ENCODE data around the gene DENND5A. TPM values are rescaled to one million over a fixed set of nuclear protein-coding genes. Genes with fewer than 3 reads are reported as not detected.

DENND5A gene
- total and polyA plus RNA-seq, 9 of the 15 experiments (the other 6 are each of a cell fraction or from before 2014, with no cell fraction given), result 11.7 to 130 (median 46.3) TPM

DNA sequence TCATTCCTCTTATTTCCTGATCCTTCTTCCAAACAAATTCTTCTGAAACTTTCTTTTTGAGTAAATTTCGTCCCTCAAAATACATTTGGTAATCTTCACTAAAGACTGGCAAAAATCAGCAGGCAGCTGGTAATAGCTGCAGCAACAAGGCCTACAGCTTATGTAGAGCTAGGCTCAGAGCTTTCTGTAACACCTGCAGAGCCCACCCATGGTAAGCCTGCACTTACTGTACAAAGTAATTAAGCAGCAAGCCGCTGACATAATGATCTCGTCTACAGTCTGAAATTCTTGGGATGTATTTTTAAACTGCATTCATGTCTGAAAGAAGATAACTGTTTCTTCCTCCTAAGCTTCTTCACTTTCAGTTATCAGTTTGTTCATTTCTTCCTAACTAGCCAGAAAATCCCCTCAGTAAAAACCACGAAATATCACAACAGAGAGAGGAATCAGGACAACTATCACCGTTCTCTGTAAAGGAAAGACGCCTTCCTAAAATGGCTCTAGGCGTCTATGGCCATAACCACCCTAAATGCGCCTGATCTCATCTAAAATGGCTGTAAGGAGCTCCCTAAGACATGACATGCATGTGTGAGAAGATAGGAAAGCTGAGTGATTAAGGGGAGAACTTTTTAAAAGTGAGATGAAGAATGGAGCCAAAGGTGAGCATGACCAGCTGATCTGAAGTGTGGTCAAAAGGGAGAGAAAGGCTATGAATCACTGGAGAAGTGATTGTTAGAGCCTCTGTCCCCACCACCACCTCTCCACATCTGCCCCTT, 56.2 kb downstream of the DENND5A start:
- peak overlapping the region; percentile 12; the same call in 2 of the 3 replicates for H3K27ac ChIP-seq (ENCODE audit: extremely low read depth, low read depth, low read length)
- no peaks in the 10 kb centered on the region for H3K27me3 ChIP-seq (ENCODE audit: control insufficient read depth in 2 of 2, insufficient read depth in 2 of 2, low read length in 2 of 2)
- H3K4me2 ChIP-seq (ENCODE audit: insufficient read depth, low read length), result peak overlapping the region; percentile 44
- peak overlapping the region; percentile 3; the same call in 1 of the 2 replicates for H2AFZ ChIP-seq (ENCODE audit: low read depth, low read length)
- H3K4me3 ChIP-seq, result no peak overlapping the region
- no peaks in the 10 kb centered on the region; the same call in none of the 2 replicates for H4K20me1 ChIP-seq (replicated peaks; ENCODE audit: control insufficient read depth, insufficient read depth, low read length)
- FAIRE-seq, result peak; percentile 63
- no peaks in the 10 kb centered on the region for H3K9me3 ChIP-seq (replicated peaks; ENCODE audit: control insufficient read depth, insufficient read depth, low read depth, low read length)
- DNase-seq (ENCODE audit: extremely low read depth in 1 of 4, low spot score in 3 of 4), result peak in 2 of 4 experiments; percentile 20 to 42
- peaks cover 16% of the 10 kb centered on the region; the same call in 2 of the 3 replicates for H3K36me3 ChIP-seq (ENCODE audit: control insufficient read depth, insufficient read depth, low read length)
- WGBS (ENCODE audit: insufficient coverage, low coverage, missing lambda C conversion rate), result 6% methylated on average over 8 of the region's 8 CpGs
- peaks cover 3 to 29% of the 10 kb centered on the region in 2 experiments; a peak in 4 of 5 replicates for H3K4me1 ChIP-seq (replicated peaks in 1 of 2; ENCODE audit: control insufficient read depth in 2 of 2, insufficient read depth in 2 of 2, low read length in 2 of 2)
- ChIA-PET POLR2A (interaction anchor here (0.6 to 1.4 kb wide), 10 partner anchors 9 to 527 kb away, joined by 3 to 5 read pairs (median 3); partner anchors contain the start of genes DENND5A, TRIM66 and ZNF143), CTCF (ENCODE audit: low intra/inter-chr PET ratio) (no interaction called here)
- H3K79me2 ChIP-seq (ENCODE audit: control insufficient read depth, insufficient read depth, low read length), result peaks cover 57% of the 10 kb centered on the region
- H3K9ac ChIP-seq (ENCODE audit: insufficient read depth in 1 of 2, low read depth in 2 of 2, low read length in 2 of 2), result peak overlapping the region in 1 of 2 experiments; percentile 35; a peak in 2 of 4 replicates
- ATAC-seq, result peak; percentile 80
- BruUV-seq (replicated peaks), result no TSS peak
- in situ Hi-C loops (cut with MboI), result no loop called here
- no peaks in the 10 kb centered on the region for H3K9me1 ChIP-seq (ENCODE audit: control insufficient read depth, insufficient read depth, low read length)
- peak; percentile 63 for TF ChIP-seq DACH1 (IDR thresholded peaks at IDR 0.05; ENCODE audit: partially characterized antibody)
- TF ChIP-seq NELFE (IDR thresholded peaks at IDR 0.05; ENCODE audit: insufficient read depth, insufficient read length), result no peak
- TF ChIP-seq MEIS2 (IDR thresholded peaks at IDR 0.05; ENCODE audit: partially characterized antibody), result peak; percentile 40
- no peak for TF ChIP-seq FOXA1 (IDR thresholded peaks at IDR 0.05; ENCODE audit: borderline replicate concordance)
- no peak for TF ChIP-seq POLR2B (IDR thresholded peaks at IDR 0.05; ENCODE audit: low read depth, partially characterized antibody)
- 0 out of 2 replicates have a peak, but pooled peaks have one; percentile 2 for TF ChIP-seq CBFA2T3 (IDR thresholded peaks at IDR 0.05)
- TF ChIP-seq KAT8 (IDR thresholded peaks at IDR 0.05; ENCODE audit: low read depth), result peak; percentile 87
- TF ChIP-seq, protein P1, sequence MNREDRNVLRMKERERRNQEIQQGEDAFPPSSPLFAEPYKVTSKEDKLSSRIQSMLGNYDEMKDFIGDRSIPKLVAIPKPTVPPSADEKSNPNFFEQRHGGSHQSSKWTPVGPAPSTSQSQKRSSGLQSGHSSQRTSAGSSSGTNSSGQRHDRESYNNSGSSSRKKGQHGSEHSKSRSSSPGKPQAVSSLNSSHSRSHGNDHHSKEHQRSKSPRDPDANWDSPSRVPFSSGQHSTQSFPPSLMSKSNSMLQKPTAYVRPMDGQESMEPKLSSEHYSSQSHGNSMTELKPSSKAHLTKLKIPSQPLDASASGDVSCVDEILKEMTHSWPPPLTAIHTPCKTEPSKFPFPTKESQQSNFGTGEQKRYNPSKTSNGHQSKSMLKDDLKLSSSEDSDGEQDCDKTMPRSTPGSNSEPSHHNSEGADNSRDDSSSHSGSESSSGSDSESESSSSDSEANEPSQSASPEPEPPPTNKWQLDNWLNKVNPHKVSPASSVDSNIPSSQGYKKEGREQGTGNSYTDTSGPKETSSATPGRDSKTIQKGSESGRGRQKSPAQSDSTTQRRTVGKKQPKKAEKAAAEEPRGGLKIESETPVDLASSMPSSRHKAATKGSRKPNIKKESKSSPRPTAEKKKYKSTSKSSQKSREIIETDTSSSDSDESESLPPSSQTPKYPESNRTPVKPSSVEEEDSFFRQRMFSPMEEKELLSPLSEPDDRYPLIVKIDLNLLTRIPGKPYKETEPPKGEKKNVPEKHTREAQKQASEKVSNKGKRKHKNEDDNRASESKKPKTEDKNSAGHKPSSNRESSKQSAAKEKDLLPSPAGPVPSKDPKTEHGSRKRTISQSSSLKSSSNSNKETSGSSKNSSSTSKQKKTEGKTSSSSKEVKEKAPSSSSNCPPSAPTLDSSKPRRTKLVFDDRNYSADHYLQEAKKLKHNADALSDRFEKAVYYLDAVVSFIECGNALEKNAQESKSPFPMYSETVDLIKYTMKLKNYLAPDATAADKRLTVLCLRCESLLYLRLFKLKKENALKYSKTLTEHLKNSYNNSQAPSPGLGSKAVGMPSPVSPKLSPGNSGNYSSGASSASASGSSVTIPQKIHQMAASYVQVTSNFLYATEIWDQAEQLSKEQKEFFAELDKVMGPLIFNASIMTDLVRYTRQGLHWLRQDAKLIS (CRISPR knock-in tag; IDR thresholded peaks at IDR 0.05), result no peak
- TF ChIP-seq TEAD4 (IDR thresholded peaks at IDR 0.05; ENCODE audit: low read length), result peak; percentile 51
- TF ChIP-seq TEAD4 (CRISPR knock-in tag; IDR thresholded peaks at IDR 0.05; ENCODE audit: borderline replicate concordance), result no peak
- peak in 2 of 3 experiments; percentile 44 to 90 for TF ChIP-seq YY1 (IDR thresholded peaks at IDR 0.05; ENCODE audit: borderline replicate concordance in 1 of 3, control insufficient read depth in 1 of 3, extremely low read depth in 1 of 3, insufficient read depth in 3 of 3, insufficient read length in 1 of 3, insufficient replicate concordance in 2 of 3, low read depth in 1 of 3, low read length in 2 of 3)
- peak; percentile 11; the same call in 1 of the 2 replicates for TF ChIP-seq TCF3 (CRISPR knock-in tag; IDR thresholded peaks at IDR 0.05)
- 0 out of 4 replicates have a peak, but pooled peaks of 1 of the 2 experiments have one; percentile 38 for TF ChIP-seq KDM1A (IDR thresholded peaks at IDR 0.05)
- intact Hi-C loops (cut with micrococcal nuclease), result loop anchor here (5.0 kb wide), 1 partner anchor 53 kb away; no protein-coding TSS in a partner anchor
